GM12878 (cell line): ENCODE data around the gene ZNF18. TPM values are rescaled to one million over a fixed set of nuclear protein-coding genes. Genes with fewer than 3 reads are reported as not detected.

Source experiments
- ATAC-seq: fragments of 200-7000 bp; cut with Tn5 transposase; 3 replicates; pipeline ENCODE4 v1.9.1; 2020; ENCODE audit warnings: mild to moderate bottlenecking, moderate library complexity
- Bru-seq: library from RNA; stranded (reverse); fragments of 400-500 nt; gene quantifications from one replicate; lab custom pipeline; 2021; lab: Mats Ljungman, UMichigan
- BruChase-seq, 2 experiments: library from RNA; stranded (reverse); fragments of 400-500 nt; gene quantifications; one replicate each; lab custom pipeline; 2021; lab: Mats Ljungman, UMichigan
- BruUV-seq: library from RNA; stranded (reverse); fragments of 400-500 nt; replicated peaks from 2 replicates; lab custom pipeline; 2021; lab: Mats Ljungman, UMichigan
- CTCF ChIA-PET: fragments of 300-600 bp; sonication (Branson Sonifier 250); formaldehyde crosslinking; extraction: SDS; loops from one replicate; lab custom pipeline; 2021; ENCODE audit warnings: inconsistent platforms; lab: Yijun Ruan, JAX
- POLR2A ChIA-PET: fragments of 350-600 bp; formaldehyde crosslinking; extraction: SDS; loops from one replicate; lab custom pipeline; 2021; ENCODE audit warnings: inconsistent platforms; lab: Charles Lee
- RAD21 ChIA-PET: fragments of 300-600 bp; sonication (Branson Sonifier 250); formaldehyde crosslinking; loops from one replicate; lab custom pipeline; 2023; ENCODE audit warnings: antibody characterized with exemption; ENCODE audit not compliant: unreplicated experiment; lab: Charles Lee
- SMC1A ChIA-PET: fragments of 300-600 bp; sonication (Branson Sonifier 250); formaldehyde crosslinking; loops from one replicate; lab custom pipeline; 2023; ENCODE audit not compliant: unreplicated experiment, uncharacterized antibody; lab: Charles Lee
- DNase-seq: peaks from one replicate; pipeline ENCODE4 v3.0.0-alpha.2; 2011; ENCODE audit warnings: low read depth, low spot score
- FAIRE-seq: peaks from 3 replicates; lab custom pipeline; 2011; peaks lifted over from hg19 to GRCh38; lab: Jason Lieb, UNC
- H2AFZ ChIP-seq: 2 replicates; pipeline ENCODE4 v1.6.0; 2011; ENCODE audit warnings: low read depth, low read length, control low read depth; ENCODE audit not compliant: control insufficient read depth
- H3K27ac ChIP-seq: 2 replicates; pipeline ENCODE4 v1.5.1; 2011; ENCODE audit warnings: control low read depth; ENCODE audit not compliant: control insufficient read depth, insufficient read depth
- H3K27me3 ChIP-seq, 2 experiments: replicated peaks in 1 of 2; 2 replicates each; pipeline versions ENCODE4 v1.6.0 to v1.6.1; 2011; ENCODE audit warnings: low read length in 1 of 2; ENCODE audit not compliant: control insufficient read depth in 2 of 2, insufficient read depth in 2 of 2
- H3K36me3 ChIP-seq, 2 experiments: 2 replicates each; pipeline ENCODE4 v1.5.1; 2011; ENCODE audit warnings: low read length in 1 of 2; ENCODE audit not compliant: control insufficient read depth in 2 of 2, insufficient read depth in 2 of 2
- H3K4me1 ChIP-seq: 2 replicates; pipeline ENCODE4 v1.6.1; 2011; ENCODE audit warnings: mild to moderate bottlenecking, low read length, moderate library complexity, mixed read lengths; ENCODE audit not compliant: control insufficient read depth, insufficient read depth
- H3K4me2 ChIP-seq: 2 replicates; pipeline ENCODE4 v1.6.0; 2011; ENCODE audit warnings: control low read depth; ENCODE audit not compliant: control insufficient read depth, insufficient read depth
- H3K4me3 ChIP-seq: fragments of 200-600 bp; sonication (generic); 2 replicates; pipeline ENCODE4 v1.5.1; 2016
- H3K79me2 ChIP-seq: 2 replicates; pipeline ENCODE4 v1.6.0; 2011; ENCODE audit warnings: low read length; ENCODE audit not compliant: control insufficient read depth, insufficient read depth
- H3K9ac ChIP-seq: 2 replicates; pipeline ENCODE4 v1.8.0; 2011; ENCODE audit warnings: low read length, control low read depth, mixed read lengths; ENCODE audit not compliant: control insufficient read depth, insufficient read depth
- H3K9me3 ChIP-seq: replicated peaks from 3 replicates; pipeline ENCODE4 v1.5.1; 2011; ENCODE audit warnings: mild to moderate bottlenecking, low read length; ENCODE audit not compliant: control insufficient read depth, insufficient read depth
- H4K20me1 ChIP-seq: 2 replicates; pipeline ENCODE4 v1.6.0; 2011; ENCODE audit not compliant: control insufficient read depth, insufficient read depth
- BACH1 ChIP-seq: fragments of 450-650 bp; IDR thresholded peaks from 2 replicates; pipeline ENCODE4 v1.6.1; 2017; ENCODE audit warnings: mild to moderate bottlenecking, borderline replicate concordance
- CEBPB ChIP-seq, 2 experiments: fragments of 150-350 bp in 1 of 2; IDR thresholded peaks; 2 replicates each; pipeline ENCODE4 v1.6.1; 2012 to 2014; ENCODE audit warnings: low read depth in 2 of 2, low read length in 2 of 2, borderline replicate concordance in 1 of 2, inconsistent platforms in 1 of 2
- CHD1 ChIP-seq: IDR thresholded peaks from 2 replicates; pipeline ENCODE4 v1.6.1; 2012; ENCODE audit warnings: low read depth, low read length, improper control_type of control experiment
- ETV6 ChIP-seq, 2 experiments: fragments of 450-650 bp in 1 of 2; IDR thresholded peaks in 1 of 2; conservative IDR thresholded peaks in 1 of 2; 2 replicates each; pipeline ENCODE4 v1.6.1; 2014; ENCODE audit warnings: antibody characterized with exemption in 1 of 2, borderline replicate concordance in 1 of 2, low read depth in 1 of 2, mild to moderate bottlenecking in 1 of 2, moderate library complexity in 1 of 2
- GATAD2B ChIP-seq: fragments of 450-650 bp; conservative IDR thresholded peaks from 2 replicates; pipeline ENCODE4 v1.6.1; 2017; ENCODE audit warnings: low read depth, mild to moderate bottlenecking, moderate library complexity
- JUND ChIP-seq: IDR thresholded peaks from 2 replicates; pipeline ENCODE4 v1.6.1; 2012; ENCODE audit warnings: low read depth, mild to moderate bottlenecking, low read length, improper control_type of control experiment, moderate library complexity
- MXI1 ChIP-seq: fragments of 150-350 bp; IDR thresholded peaks from 2 replicates; pipeline ENCODE4 v1.6.1; 2011; ENCODE audit warnings: low read depth, mild to moderate bottlenecking, inconsistent platforms, low read length, improper control_type of control experiment
- NR2C2 ChIP-seq: IDR thresholded peaks from 2 replicates; pipeline ENCODE4 v1.6.1; 2011; ENCODE audit warnings: borderline replicate concordance, low read depth; ENCODE audit not compliant: control insufficient read depth, insufficient read length
- PKNOX1 ChIP-seq: fragments of 450-650 bp; IDR thresholded peaks from 2 replicates; pipeline ENCODE4 v1.6.1; 2016; ENCODE audit warnings: mild to moderate bottlenecking
- RUNX3 ChIP-seq: IDR thresholded peaks from 2 replicates; pipeline ENCODE4 v1.6.1; 2012; ENCODE audit warnings: low read length, inconsistent platforms
- SIN3A ChIP-seq: IDR thresholded peaks from 2 replicates; pipeline ENCODE4 v1.6.1; 2012; ENCODE audit warnings: low read depth, low read length, improper control_type of control experiment
- TARDBP ChIP-seq: IDR thresholded peaks from 2 replicates; pipeline ENCODE4 v1.6.1; 2016; ENCODE audit warnings: borderline replicate concordance
- WRNIP1 ChIP-seq: IDR thresholded peaks from 2 replicates; pipeline ENCODE4 v1.6.1; 2011; ENCODE audit warnings: low read depth, low read length, improper control_type of control experiment, borderline replicate concordance
- YY1 ChIP-seq: IDR thresholded peaks from 2 replicates; pipeline ENCODE4 v1.6.1; 2011; ENCODE audit warnings: low read depth, mild to moderate bottlenecking, low read length
- WGBS: methylation state at CpG from one replicate; pipeline ENCODE4 v1.1.6; 2016; ENCODE audit warnings: low lambda C conversion rate; ENCODE audit not compliant: insufficient replicate concordance, insufficient coverage; ENCODE audit errors: missing lambda C conversion rate; 5-methylcytosine and 5-hydroxymethylcytosine counted together
- in situ Hi-C: fragments of 300-500 bp; cut with MboI; formaldehyde crosslinking; loops from 9 replicates; pipeline ENCODE4 v1.14.3; 2018; ENCODE audit warnings: mixed read lengths
- intact Hi-C: fragments of 100-400 bp; cut with micrococcal nuclease; formaldehyde crosslinking; loops from one replicate; pipeline ENCODE4 v1.14.2; 2022; ENCODE audit not compliant: unreplicated experiment
- long read RNA-seq, 2 experiments: library from polyadenylated mRNA; unstranded; transcript quantifications; one replicate each; pipeline ENCODE4 v2.0.0, GENCODE V29; 2019 to 2020
- polyA minus RNA-seq, 3 experiments: library from RNA; depleted of rRNA, polyadenylated mRNA; stranded (reverse); fragments of >200 nt; gene quantifications; 2 replicates each; pipeline ENCODE4 v1.2.3, GENCODE V29; 2011
- polyA plus RNA-seq, 11 experiments: library from polyadenylated mRNA; depleted of rRNA in 4 of 11; unstranded in 6 of 11; stranded (reverse) in 5 of 11; fragments of >200 nt; fragmentation: Nextera tagmentation in 4 of 11; fragmentation: Illumina TruSeq in 1 of 11; extraction: Ambion mirVana in 4 of 11; extraction: Trizol in 1 of 11; gene quantifications; 1 replicate in 1 of 11; 2 replicates in 10 of 11; pipeline versions ENCODE4 v1.2.1 to v1.2.3, GENCODE V29; 2011 to 2016; ENCODE audit warnings: inconsistent platforms in 2 of 11, missing spikeins in 2 of 11, low read depth in 1 of 11
- total RNA-seq, 4 experiments: library from RNA; depleted of rRNA in 3 of 4; stranded (reverse); fragments of >200 nt in 3 of 4; fragmentation: Illumina TruSeq in 1 of 4; extraction: Trizol in 1 of 4; gene quantifications; 2 replicates each; pipeline versions ENCODE4 v1.2.1 to v1.2.3, GENCODE V29; 2013 to 2021

The ZNF18 gene
- 11.1 and 11.8 TPM in 2 replicates for total RNA-seq (2013; cell fraction: nucleolus; rRNA removed)
- total RNA-seq (2014; rRNA removed) = 9.8 TPM in 2 replicates
- 9.6 and 10.3 TPM in 2 replicates for total RNA-seq (2014; rRNA removed; fragmentation: Illumina TruSeq; extraction: Trizol)
- 7.2 and 8.7 TPM in 2 replicates for total RNA-seq (2021)
- 6.8 TPM for polyA plus RNA-seq (2011; ENCODE audit: low read depth)
- 10.2 and 12.9 TPM in 2 replicates for polyA plus RNA-seq (2011; rRNA removed)
- polyA plus RNA-seq (2011; cell fraction: cytosol; rRNA removed) = 6.2 and 7.2 TPM in 2 replicates
- polyA plus RNA-seq (2011; cell fraction: nucleus; rRNA removed) = 8.3 and 9.7 TPM in 2 replicates
- 6.6 and 6.8 TPM in 2 replicates for polyA plus RNA-seq (2012)
- polyA plus RNA-seq (2014; fragmentation: Illumina TruSeq; extraction: Trizol) = 9.6 and 9.8 TPM in 2 replicates
- polyA plus RNA-seq (2014; fragmentation: Nextera tagmentation; extraction: Ambion mirVana) = 1 to 10 TPM; 4.6 to 6.0 TPM
- polyA plus RNA-seq (2014; rRNA removed) = 6.6 and 7.4 TPM in 2 replicates
- polyA plus RNA-seq (2016; fragmentation: Nextera tagmentation; extraction: Ambion mirVana) = 1 to 10 TPM; 5.9 to 9.5 TPM
- 7.4 and 9.0 TPM in 2 replicates for polyA minus RNA-seq (2011; rRNA and poly(A)+ RNA removed)
- 3.2 and 5.6 TPM in 2 replicates for polyA minus RNA-seq (2011; cell fraction: cytosol; rRNA and poly(A)+ RNA removed)
- polyA minus RNA-seq (2011; cell fraction: nucleus; rRNA and poly(A)+ RNA removed) = 4.6 and 5.7 TPM in 2 replicates
- Bru-seq, nascent RNA = percentile 75 among the genes with signal in this experiment
- percentile 66 among the genes with signal in this experiment for BruChase-seq, experiment 1, labeled RNA remaining after a 6-hour chase
- BruChase-seq, experiment 2, labeled RNA remaining after a 2-hour chase = percentile 65 among the genes with signal in this experiment
- long read RNA-seq, experiment 1, partial matches to known transcripts = 0 of 10 reads
- long read RNA-seq, experiment 1, other reads (novel, unspliced or antisense) = 1 of 10 reads
- long read RNA-seq, experiment 2, transcript ZNF18-202 (7 exons, 2,261 nt) = minor isoform, 9 of 43 reads
- long read RNA-seq, experiment 2, transcript ZNF18-204 (7 exons, 2,330 nt) = major isoform, 16 of 43 reads
- long read RNA-seq, experiment 2, partial matches to known transcripts = 1 of 43 reads
- long read RNA-seq, experiment 2, other reads (novel, unspliced or antisense) = 14 of 43 reads

GRCh38 chr17:11997147-11997971 lies at the start of gene ZNF18:
TSS of gene ZNF18 (minus strand) at chr17:11997475. CDS start at chr17:11992829, 4,646 bp downstream.
- in situ Hi-C loops = loop anchor here (10.0 kb wide), 1 partner anchor 1017 kb away; the partner anchor contains the start of gene ELAC2
- SMC1A ChIA-PET = interaction anchor here (0.7 to 2.8 kb wide), 10 partner anchors 9 to 102 kb away, joined by 3 to 14 read pairs (median 5); no protein-coding TSS in a partner anchor
- BruUV-seq = no TSS peak
- TF ChIP-seq SIN3A = no peak; the same call in 1 of the 2 replicates
- peak; percentile 92 for TF ChIP-seq GATAD2B
- no peak for TF ChIP-seq WRNIP1
- TF ChIP-seq RUNX3 = no peak
- peak; percentile 58; the same call in 1 of the 2 replicates for TF ChIP-seq MXI1
- TF ChIP-seq BACH1 = peak; percentile 80
- TF ChIP-seq TARDBP = no peak
- TF ChIP-seq YY1 = peak; percentile 95
- TF ChIP-seq ETV6 (conservative IDR thresholded peaks at IDR 0.05 in 1 of 2, IDR thresholded peaks at IDR 0.05 in 1 of 2; ENCODE audit: borderline replicate concordance in 1 of 2, low read depth in 1 of 2) = no peak
- no peak for TF ChIP-seq CHD1
- TF ChIP-seq CEBPB (IDR thresholded peaks at IDR 0.05; ENCODE audit: borderline replicate concordance in 1 of 2, low read depth in 2 of 2, low read length in 2 of 2) = no peak
- TF ChIP-seq NR2C2 = no peak
- TF ChIP-seq PKNOX1 = peak; percentile 78
- no peak for TF ChIP-seq JUND

More at GRCh38 chr17:11997147-11997971, at the start of gene ZNF18:
- H3K27me3 ChIP-seq = no peaks in the 10 kb centered on the region
- peaks cover 0 to 5% of the 10 kb centered on the region in 2 experiments; a peak in 1 of 4 replicates for H3K36me3 ChIP-seq
- H3K9me3 ChIP-seq = no peaks in the 10 kb centered on the region
- H3K9ac ChIP-seq = peak within 1 kb of the TSS; percentile 65
- H4K20me1 ChIP-seq = no peaks in the 10 kb centered on the region
- peak within 1 kb of the TSS; percentile 87 for H3K4me3 ChIP-seq
- H3K79me2 ChIP-seq = no peaks in the 10 kb centered on the region
- H3K27ac ChIP-seq = peak within 1 kb of the TSS; percentile 23
- DNase-seq (peak; percentile 68), FAIRE-seq (peak; percentile 96), ATAC-seq (peak; percentile 98)
- ChIA-PET POLR2A (interaction anchor here (0.8 to 3.6 kb wide), 9 partner anchors 9 to 1021 kb away, joined by 3 to 46 read pairs (median 5); partner anchors contain the start of genes ELAC2 and MAP2K4), CTCF (interaction anchor here (0.7 to 1.5 kb wide), 10 partner anchors 9 to 1351 kb away, joined by 3 to 6 read pairs (median 3); partner anchors contain the start of gene MAP2K4), RAD21 (interaction anchor here (0.8 to 1.8 kb wide), 9 partner anchors 9 to 1021 kb away, joined by 3 to 20 read pairs (median 4); partner anchors contain the start of genes ELAC2 and MAP2K4)
- peak within 1 kb of the TSS; percentile 71 for H2AFZ ChIP-seq
- peak within 1 kb of the TSS; percentile 84 for H3K4me2 ChIP-seq
- peaks cover 3% of the 10 kb centered on the region; the same call in 1 of the 2 replicates for H3K4me1 ChIP-seq
- intact Hi-C loops = loop anchor here (1.0 kb wide), 1 partner anchor 23 kb away; the partner anchor contains the start of gene MAP2K4
- WGBS = 2% methylated on average over 53 of the region's 74 CpGs
